Trophoblast cell (in vitro differentiated cells and primary cell): ENCODE data around the gene NAB2. TPM values are rescaled to one million over a fixed set of nuclear protein-coding genes. Genes with fewer than 3 reads are reported as not detected.

Experiments
- DNase-seq, 2 donors: peaks; one replicate each; pipeline ENCODE4 v3.0.0-alpha.2; 2016
- H2AFZ ChIP-seq: 2 replicates; pipeline ENCODE4 v1.6.1; 2013; ENCODE audit warnings: low read length, moderate library complexity, mild to moderate bottlenecking; ENCODE audit not compliant: insufficient read depth, poor library complexity
- H2AK5ac ChIP-seq: 2 replicates; pipeline ENCODE4 v1.6.1; 2013; ENCODE audit warnings: mild to moderate bottlenecking, low read length
- H2BK120ac ChIP-seq: 2 replicates; pipeline ENCODE4 v1.6.1; 2013; ENCODE audit warnings: low read length, mild to moderate bottlenecking, moderate library complexity; ENCODE audit not compliant: insufficient read depth, poor library complexity
- H2BK12ac ChIP-seq: 2 replicates; pipeline ENCODE4 v1.6.1; 2013; ENCODE audit warnings: mild to moderate bottlenecking, low read length, moderate library complexity
- H2BK5ac ChIP-seq: 2 replicates; pipeline ENCODE4 v1.6.1; 2013; ENCODE audit warnings: low read length, low read depth, moderate library complexity, mild to moderate bottlenecking; ENCODE audit not compliant: poor library complexity
- H3K14ac ChIP-seq: 2 replicates; pipeline ENCODE4 v1.6.1; 2013; ENCODE audit warnings: mild to moderate bottlenecking, low read length
- H3K18ac ChIP-seq: 2 replicates; pipeline ENCODE4 v1.6.1; 2013; ENCODE audit warnings: mild to moderate bottlenecking, low read length
- H3K23ac ChIP-seq: 2 replicates; pipeline ENCODE4 v1.6.1; 2013; ENCODE audit warnings: low read length
- H3K27ac ChIP-seq: 2 replicates; pipeline ENCODE4 v1.5.1; 2013; ENCODE audit warnings: low read depth, mild to moderate bottlenecking, inconsistent platforms, low read length, moderate library complexity
- H3K27me3 ChIP-seq: 2 replicates; pipeline ENCODE4 v1.6.1; 2013; ENCODE audit warnings: inconsistent platforms, mild to moderate bottlenecking, low read length, moderate library complexity; ENCODE audit not compliant: insufficient read depth
- H3K36me3 ChIP-seq, 2 experiments: 1 replicate in 1 of 2; 2 replicates in 1 of 2; pipeline ENCODE4 v1.6.1; 2013; ENCODE audit warnings: low read length in 2 of 2, mild to moderate bottlenecking in 2 of 2, moderate library complexity in 1 of 2; ENCODE audit not compliant: insufficient read depth in 2 of 2, control insufficient read depth in 1 of 2
- H3K4ac ChIP-seq: 2 replicates; pipeline ENCODE4 v1.6.1; 2013; ENCODE audit warnings: low read depth, mild to moderate bottlenecking, low read length, moderate library complexity
- H3K4me1 ChIP-seq, 2 experiments: 1 replicate in 1 of 2; 2 replicates in 1 of 2; pipeline ENCODE4 v1.6.1; 2013; ENCODE audit warnings: low read length in 2 of 2, mild to moderate bottlenecking in 2 of 2, moderate library complexity in 1 of 2; ENCODE audit not compliant: insufficient read depth in 2 of 2, control insufficient read depth in 1 of 2
- H3K4me2 ChIP-seq: 2 replicates; pipeline ENCODE4 v1.6.1; 2013; ENCODE audit warnings: inconsistent platforms, mild to moderate bottlenecking, low read length, moderate library complexity
- H3K4me3 ChIP-seq: 2 replicates; pipeline ENCODE4 v1.5.1; 2013; ENCODE audit warnings: mild to moderate bottlenecking, low read depth, low read length, inconsistent platforms
- H3K79me1 ChIP-seq: one replicate; pipeline ENCODE4 v1.6.1; 2013; ENCODE audit warnings: low read length
- H3K79me2 ChIP-seq: 2 replicates; pipeline ENCODE4 v1.6.1; 2013; ENCODE audit warnings: low read length, mild to moderate bottlenecking; ENCODE audit not compliant: control insufficient read depth, insufficient read depth, poor library complexity
- H3K9ac ChIP-seq: 2 replicates; pipeline ENCODE4 v1.6.1; 2013; ENCODE audit warnings: mild to moderate bottlenecking, low read length
- H3K9me3 ChIP-seq: 2 replicates; pipeline ENCODE4 v1.6.1; 2013; ENCODE audit warnings: low read depth, mild to moderate bottlenecking, control low read depth, inconsistent platforms, low read length; ENCODE audit not compliant: insufficient read depth
- H4K12ac ChIP-seq: 2 replicates; pipeline ENCODE4 v1.6.1; 2013; ENCODE audit warnings: low read depth, mild to moderate bottlenecking, low read length, moderate library complexity
- H4K8ac ChIP-seq: 2 replicates; pipeline ENCODE4 v1.6.1; 2013; ENCODE audit warnings: low read depth, mild to moderate bottlenecking, low read length, moderate library complexity
- H4K91ac ChIP-seq: one replicate; pipeline ENCODE4 v1.6.1; 2013; ENCODE audit warnings: low read depth, mild to moderate bottlenecking, low read length, moderate library complexity
- WGBS: extraction: QIAGEN DNeasy Blood & Tissue Kit; methylation state at CpG from one replicate; pipeline ENCODE4 v1.1.7; 2013; ENCODE audit warnings: missing lambda C conversion rate; ENCODE audit not compliant: insufficient read length, insufficient coverage; ENCODE audit errors: extremely low coverage; 5-methylcytosine and 5-hydroxymethylcytosine counted together
- polyA plus RNA-seq: library from polyadenylated mRNA; stranded (reverse); fragments of 200-250 nt; gene quantifications from 2 replicates; pipeline ENCODE4 v1.2.3, GENCODE V29; 2013

NAB2 gene
- 26.6 and 26.8 TPM in 2 replicates for polyA plus RNA-seq

GRCh38 chr12:57088354-57089270 lies at the start of gene NAB2:
TSS of gene NAB2 (plus strand) at chr12:57089114. CDS start at chr12:57089272, 158 bp downstream.
- no peaks in the 10 kb centered on the region for H3K9me3 ChIP-seq
- peak within 1 kb of the TSS; percentile 95 for H3K14ac ChIP-seq
- WGBS, result no CpG with 5 or more reads among the region's 91 CpGs
- peak within 1 kb of the TSS; percentile 99 for H3K4ac ChIP-seq
- peaks cover 29 to 30% of the 10 kb centered on the region in 2 experiments for H3K36me3 ChIP-seq
- peak within 1 kb of the TSS; percentile 97 for H3K18ac ChIP-seq
- peak within 1 kb of the TSS; percentile 91 for H4K8ac ChIP-seq
- peak; percentile 88 to 90 for DNase-seq
- H3K23ac ChIP-seq, result no peak within 1 kb of the TSS
- H3K79me1 ChIP-seq, result peaks cover 26% of the 10 kb centered on the region
- peak within 1 kb of the TSS; percentile 94 for H2BK5ac ChIP-seq
- peak within 1 kb of the TSS; percentile 97 for H2AK5ac ChIP-seq
- H3K79me2 ChIP-seq, result peaks cover 27% of the 10 kb centered on the region
- peak within 1 kb of the TSS; percentile 60 for H2AFZ ChIP-seq
- H3K4me3 ChIP-seq, result peak within 1 kb of the TSS; percentile 82
- peak within 1 kb of the TSS; percentile 78 for H2BK120ac ChIP-seq
- peak within 1 kb of the TSS; percentile 91 for H4K12ac ChIP-seq
- H4K91ac ChIP-seq, result peak within 1 kb of the TSS; percentile 96
- peaks cover 20 to 21% of the 10 kb centered on the region in 2 experiments for H3K4me1 ChIP-seq
- peak within 1 kb of the TSS; percentile 83 for H3K9ac ChIP-seq
- peak within 1 kb of the TSS; percentile 96 for H3K27ac ChIP-seq
- H3K27me3 ChIP-seq, result no peaks in the 10 kb centered on the region
- H2BK12ac ChIP-seq, result peak within 1 kb of the TSS; percentile 62
- peak within 1 kb of the TSS; percentile 74 for H3K4me2 ChIP-seq

GRCh38 chr12:57040211-57040610 lies 48.7 kb upstream of the NAB2 start:
- Histone ChIP-seq H3K4me1 (no peaks in the 10 kb centered on the region), H4K12ac (no peak overlapping the region), H4K91ac (no peak overlapping the region), H2BK120ac (no peak overlapping the region), H3K27me3 (no peaks in the 10 kb centered on the region), H4K8ac (no peak overlapping the region), H3K79me2 (no peaks in the 10 kb centered on the region), H3K18ac (no peak overlapping the region), H3K79me1 (no peaks in the 10 kb centered on the region), H3K4me2 (no peak overlapping the region), H3K9ac (no peak overlapping the region), H2BK12ac (no peak overlapping the region), H2AK5ac (no peak overlapping the region), H3K27ac (no peak overlapping the region), H3K36me3 (no peaks in the 10 kb centered on the region), H3K23ac (no peak overlapping the region), H2BK5ac (no peak overlapping the region), H3K9me3 (peaks cover 1% of the 10 kb centered on the region), H3K4me3 (no peak overlapping the region), H2AFZ (no peak overlapping the region), H3K14ac (no peak overlapping the region), H3K4ac (no peak overlapping the region)
- WGBS, result no CpG with 5 or more reads among the region's 4 CpGs
- DNase-seq, result no peak

- H3K23ac ChIP-seq, result no peak overlapping the region
- H2AFZ ChIP-seq, result no peak overlapping the region
- no peak overlapping the region for H2AK5ac ChIP-seq
- no peak overlapping the region for H3K9ac ChIP-seq
- no CpG with 5 or more reads among the region's 2 CpGs for WGBS
- H3K27ac ChIP-seq, result no peak overlapping the region
- no peak overlapping the region for H3K4ac ChIP-seq
- no peak overlapping the region for H3K4me3 ChIP-seq
- H4K91ac ChIP-seq, result no peak overlapping the region
- no peak overlapping the region for H2BK12ac ChIP-seq
- peaks cover 1% of the 10 kb centered on the region for H3K9me3 ChIP-seq
- no peak overlapping the region for H4K12ac ChIP-seq
- no peak overlapping the region for H3K18ac ChIP-seq
- no peaks in the 10 kb centered on the region for H3K4me1 ChIP-seq
- H3K4me2 ChIP-seq, result no peak overlapping the region
- H4K8ac ChIP-seq, result no peak overlapping the region
- no peak overlapping the region for H2BK5ac ChIP-seq
- H3K14ac ChIP-seq, result no peak overlapping the region
- no peaks in the 10 kb centered on the region for H3K79me1 ChIP-seq
- no peaks in the 10 kb centered on the region for H3K36me3 ChIP-seq
- no peak for DNase-seq
- H3K79me2 ChIP-seq, result no peaks in the 10 kb centered on the region
- H2BK120ac ChIP-seq, result no peak overlapping the region
- no peaks in the 10 kb centered on the region for H3K27me3 ChIP-seq
Measured at GRCh38 chr12:57040750-57041149, 48.2 kb upstream of the NAB2 start.

- WGBS, result no CpG with 5 or more reads among the region's 2 CpGs
Measured at GRCh38 chr12:57042695-57043094, 46.2 kb upstream of the NAB2 start.

More at GRCh38 chr12:57042695-57043094, 46.2 kb upstream of the NAB2 start:
- no peak overlapping the region for H3K27ac ChIP-seq
- no peak overlapping the region for H3K4ac ChIP-seq
- H4K12ac ChIP-seq, result no peak overlapping the region
- no peak overlapping the region for H3K4me3 ChIP-seq
- H2BK5ac ChIP-seq, result no peak overlapping the region
- H4K91ac ChIP-seq, result no peak overlapping the region
- no peak for DNase-seq
- no peaks in the 10 kb centered on the region for H3K79me1 ChIP-seq
- H3K27me3 ChIP-seq, result no peaks in the 10 kb centered on the region
- H4K8ac ChIP-seq, result no peak overlapping the region
- no peak overlapping the region for H2AFZ ChIP-seq
- no peaks in the 10 kb centered on the region for H3K36me3 ChIP-seq
- no peak overlapping the region for H3K18ac ChIP-seq
- no peaks in the 10 kb centered on the region for H3K4me1 ChIP-seq
- no peak overlapping the region for H2BK12ac ChIP-seq
- H3K23ac ChIP-seq, result no peak overlapping the region
- no peak overlapping the region for H3K9ac ChIP-seq
- H3K9me3 ChIP-seq, result peaks cover 1% of the 10 kb centered on the region
- no peak overlapping the region for H2BK120ac ChIP-seq
- H3K4me2 ChIP-seq, result no peak overlapping the region
- no peak overlapping the region for H3K14ac ChIP-seq
- H2AK5ac ChIP-seq, result no peak overlapping the region
- H3K79me2 ChIP-seq, result no peaks in the 10 kb centered on the region
